Type B pancreatic cell (in vitro differentiated cells): ENCODE results near the gene PYGB. TPM values are rescaled to one million over a fixed set of nuclear protein-coding genes. Genes with fewer than 3 reads are reported as not detected.
A peak's percentile ranks its signal among the peaks of the same experiment; 100 is the strongest.

Experiments used
- DNase-seq: peaks from one replicate; pipeline ENCODE4 v3.0.0; 2021; ENCODE audit warnings: mixed read lengths; ENCODE audit not compliant: unreplicated experiment; ENCODE audit errors: extremely low spot score
- H3K27ac Mint-ChIP-seq: 2 replicates; pipeline ENCODE4 v1.8.0; 2021; ENCODE audit warnings: mild to moderate bottlenecking, mixed read lengths
- H3K27me3 Mint-ChIP-seq: 2 replicates; pipeline ENCODE4 v1.8.0; 2021; ENCODE audit warnings: mixed read lengths
- H3K36me3 Mint-ChIP-seq: 2 replicates; pipeline ENCODE4 v1.8.0; 2021; ENCODE audit warnings: mixed read lengths
- H3K4me1 Mint-ChIP-seq: one replicate; pipeline ENCODE4 v1.8.0; 2021; ENCODE audit warnings: mixed read lengths; ENCODE audit not compliant: unreplicated experiment
- H3K4me3 Mint-ChIP-seq: 2 replicates; pipeline ENCODE4 v1.8.0; 2021; ENCODE audit warnings: mild to moderate bottlenecking, mixed read lengths
- H3K9me3 Mint-ChIP-seq: 2 replicates; pipeline ENCODE4 v1.8.0; 2021; ENCODE audit warnings: mixed read lengths
- CTCF ChIP-seq: fragments of 200-600 bp; sonication (generic); conservative IDR thresholded peaks from 2 replicates; pipeline ENCODE4 v1.5.0; 2021; ENCODE audit warnings: antibody characterized with exemption, mild to moderate bottlenecking
- total RNA-seq: library from RNA; stranded (reverse); gene quantifications from 2 replicates; pipeline ENCODE4 v1.2.1, GENCODE V29; 2021; ENCODE audit warnings: low replicate concordance

The PYGB gene
- total RNA-seq, 1 donor from 2014 or later = 52.2 TPM

GRCh38 chr20:25207149-25207959 is 40.5 kb upstream of the PYGB start:
- no peak for TF ChIP-seq CTCF
- Mint-ChIP-seq H3K27me3 (no peaks in the 10 kb centered on the region), H3K36me3 (peaks cover 8% of the 10 kb centered on the region), H3K27ac (no peak overlapping the region), H3K4me1 (peaks cover 9% of the 10 kb centered on the region), H3K4me3 (no peak overlapping the region), H3K9me3 (no peaks in the 10 kb centered on the region)
- peak; percentile 61 for DNase-seq

GRCh38 chr20:25207960-25208534 is 39.8 kb upstream of the PYGB start:
- Mint-ChIP-seq H3K4me3 (no peak overlapping the region), H3K36me3 (peaks cover 8% of the 10 kb centered on the region), H3K27ac (no peak overlapping the region), H3K4me1 (peaks cover 9% of the 10 kb centered on the region), H3K27me3 (no peaks in the 10 kb centered on the region), H3K9me3 (no peaks in the 10 kb centered on the region)
- no peak for TF ChIP-seq CTCF
- no peak for DNase-seq

DNA sequence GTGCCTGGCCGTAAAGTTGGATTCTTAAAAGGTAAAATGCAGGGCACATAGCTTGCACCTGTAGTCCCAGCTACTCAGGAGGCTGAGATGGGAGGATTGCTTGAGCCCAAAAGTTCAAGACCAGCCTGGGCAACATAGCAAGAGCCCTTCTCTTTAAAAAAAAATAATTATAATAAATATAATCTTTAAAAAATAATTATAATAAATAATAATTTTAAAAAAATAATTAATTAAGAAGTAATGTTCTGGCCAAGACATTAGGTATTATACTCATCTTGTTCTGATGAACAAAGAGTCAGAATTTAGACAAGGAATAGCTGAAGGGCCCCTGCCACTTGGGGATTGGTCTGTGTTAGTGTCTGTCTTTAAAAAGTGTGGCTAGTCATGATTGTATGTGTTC is 38.5 kb upstream of the PYGB start:
- Mint-ChIP-seq H3K36me3 (peaks cover 8% of the 10 kb centered on the region), H3K4me1 (peaks cover 9% of the 10 kb centered on the region), H3K27me3 (no peaks in the 10 kb centered on the region), H3K27ac (no peak overlapping the region), H3K9me3 (no peaks in the 10 kb centered on the region), H3K4me3 (no peak overlapping the region)
- no peak for DNase-seq
- no peak for TF ChIP-seq CTCF

DNA sequence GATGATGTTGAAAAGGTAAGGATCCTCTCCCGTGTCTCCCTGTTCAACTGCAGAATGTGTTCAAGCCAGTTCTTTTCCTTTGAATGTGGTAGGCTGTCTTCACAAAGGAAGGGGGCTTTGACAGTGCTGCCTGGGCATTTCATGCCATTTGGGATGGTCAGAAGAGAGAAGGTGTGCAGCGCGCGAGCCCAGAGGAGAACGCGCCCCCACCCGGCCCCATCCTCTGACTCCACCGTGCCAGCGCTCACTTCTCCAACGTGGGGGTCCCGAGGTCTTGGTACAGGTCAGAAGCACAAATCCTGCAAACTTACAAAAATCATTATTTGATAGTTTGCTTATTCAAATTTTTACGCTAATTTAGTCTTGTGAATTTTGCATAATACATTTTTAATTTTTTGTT is 38.0 kb upstream of the PYGB start:
- no peak for TF ChIP-seq CTCF
- DNase-seq = no peak
- H3K36me3 Mint-ChIP-seq = peaks cover 8% of the 10 kb centered on the region
- peaks cover 4% of the 10 kb centered on the region for H3K4me1 Mint-ChIP-seq
- H3K27ac Mint-ChIP-seq = no peak overlapping the region
- no peaks in the 10 kb centered on the region for H3K27me3 Mint-ChIP-seq
- no peaks in the 10 kb centered on the region for H3K9me3 Mint-ChIP-seq
- no peak overlapping the region for H3K4me3 Mint-ChIP-seq

DNA sequence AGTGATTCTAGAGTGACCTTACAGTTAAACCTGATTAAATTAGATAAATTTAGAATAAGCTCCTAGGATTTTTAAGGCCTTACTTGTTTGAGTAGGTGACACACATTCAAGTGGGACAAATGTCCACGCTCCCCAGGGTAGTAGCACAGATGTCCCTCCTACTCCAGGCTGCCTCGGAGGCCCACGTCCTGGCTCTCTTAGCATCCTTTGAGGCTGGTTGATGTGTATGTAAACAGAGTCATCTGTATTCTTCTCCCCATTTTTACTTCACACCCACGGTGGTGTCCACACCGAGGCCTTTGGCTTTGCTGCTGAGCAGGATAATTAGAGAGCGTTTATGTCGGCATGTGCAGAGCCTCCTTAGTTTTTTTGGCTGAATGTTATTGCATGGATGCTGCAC is 36.6 kb upstream of the PYGB start:
- peaks cover 8% of the 10 kb centered on the region for H3K36me3 Mint-ChIP-seq
- H3K9me3 Mint-ChIP-seq = no peaks in the 10 kb centered on the region
- no peaks in the 10 kb centered on the region for H3K27me3 Mint-ChIP-seq
- no peak for DNase-seq
- no peak overlapping the region for H3K27ac Mint-ChIP-seq
- H3K4me3 Mint-ChIP-seq = no peak overlapping the region
- no peaks in the 10 kb centered on the region for H3K4me1 Mint-ChIP-seq
- no peak for TF ChIP-seq CTCF
